PC-3 (cell line): ENCODE results near the gene USF1.

Source experiments
- EZH2 ChIP-seq: fragments of 300-600 bp; sonication (generic); IDR thresholded peaks from one replicate; pipeline ENCODE4 v1.6.1; 2017; ENCODE audit warnings: antibody characterized with exemption, mild to moderate bottlenecking, low read length; ENCODE audit not compliant: unreplicated experiment
- TF ChIP-seq, protein P1 (sequence below): fragments of 300-600 bp; sonication (generic); conservative IDR thresholded peaks from 2 replicates; pipeline ENCODE4 v1.5.1; 2017; ENCODE audit warnings: antibody characterized with exemption, low read depth, mild to moderate bottlenecking, low read length

DNA sequence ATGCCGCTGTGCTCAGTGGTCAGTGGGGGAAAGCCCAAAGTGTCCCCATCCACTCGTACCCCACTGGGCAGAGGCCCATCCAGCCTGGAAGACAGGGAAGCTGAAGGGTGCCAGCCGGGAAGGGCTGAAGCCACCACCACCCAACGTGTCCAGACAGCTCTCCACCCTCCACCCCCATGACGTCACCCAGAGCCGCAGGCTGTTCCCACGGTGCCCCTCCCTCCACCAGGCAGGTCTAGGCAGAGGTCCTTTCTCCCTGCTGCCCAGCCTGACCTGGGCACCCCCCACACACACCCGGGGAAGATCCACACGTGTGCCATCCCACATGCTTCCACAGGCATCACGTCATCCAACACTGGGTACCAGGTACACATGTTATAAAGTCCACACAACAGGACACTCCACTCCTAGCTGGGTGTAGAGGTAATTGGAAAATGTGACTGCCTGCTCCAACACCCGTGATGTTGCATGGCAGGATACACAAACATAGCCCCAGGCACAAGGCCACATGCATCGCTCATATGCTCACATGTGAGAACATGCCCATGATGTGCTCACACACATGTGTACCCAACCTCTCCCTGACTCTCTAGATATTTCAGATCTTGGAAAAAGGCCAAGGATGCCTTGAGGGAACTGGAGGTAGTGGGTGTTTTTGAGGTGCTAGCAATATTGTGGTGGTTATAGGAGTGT lies 29.0 kb upstream of the USF1 start:
- TF ChIP-seq, protein P1, sequence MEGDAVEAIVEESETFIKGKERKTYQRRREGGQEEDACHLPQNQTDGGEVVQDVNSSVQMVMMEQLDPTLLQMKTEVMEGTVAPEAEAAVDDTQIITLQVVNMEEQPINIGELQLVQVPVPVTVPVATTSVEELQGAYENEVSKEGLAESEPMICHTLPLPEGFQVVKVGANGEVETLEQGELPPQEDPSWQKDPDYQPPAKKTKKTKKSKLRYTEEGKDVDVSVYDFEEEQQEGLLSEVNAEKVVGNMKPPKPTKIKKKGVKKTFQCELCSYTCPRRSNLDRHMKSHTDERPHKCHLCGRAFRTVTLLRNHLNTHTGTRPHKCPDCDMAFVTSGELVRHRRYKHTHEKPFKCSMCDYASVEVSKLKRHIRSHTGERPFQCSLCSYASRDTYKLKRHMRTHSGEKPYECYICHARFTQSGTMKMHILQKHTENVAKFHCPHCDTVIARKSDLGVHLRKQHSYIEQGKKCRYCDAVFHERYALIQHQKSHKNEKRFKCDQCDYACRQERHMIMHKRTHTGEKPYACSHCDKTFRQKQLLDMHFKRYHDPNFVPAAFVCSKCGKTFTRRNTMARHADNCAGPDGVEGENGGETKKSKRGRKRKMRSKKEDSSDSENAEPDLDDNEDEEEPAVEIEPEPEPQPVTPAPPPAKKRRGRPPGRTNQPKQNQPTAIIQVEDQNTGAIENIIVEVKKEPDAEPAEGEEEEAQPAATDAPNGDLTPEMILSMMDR, result no peak
- no peak for TF ChIP-seq EZH2
